SK-N-SH (cell line): ENCODE data around the gene RDX. TPM values are rescaled to one million over a fixed set of nuclear protein-coding genes. Genes with fewer than 3 reads are reported as not detected.

Source experiments
- CTCF ChIA-PET: fragments of 300-600, 350-600 bp; formaldehyde crosslinking; extraction: SDS; loops from one replicate; lab custom pipeline; 2021; lab: Yijun Ruan, JAX
- POLR2A ChIA-PET: fragments of 350-600 bp; sonication (Branson Sonifier 250); formaldehyde crosslinking; extraction: SDS; loops from one replicate; lab custom pipeline; 2020; ENCODE audit warnings: antibody characterized with exemption, inconsistent platforms; lab: Yijun Ruan, JAX
- DNase-seq: peaks from one replicate; pipeline ENCODE4 v3.0.0; 2012
- H2AFZ ChIP-seq: fragments of 200-600 bp; sonication (generic); 2 replicates; pipeline ENCODE4 v1.8.1; 2016; ENCODE audit warnings: antibody characterized with exemption, mild to moderate bottlenecking, low read depth
- H3F3A ChIP-seq: fragments of 200-600 bp; sonication (generic); replicated peaks from 2 replicates; pipeline ENCODE3; 2016; ENCODE audit warnings: antibody characterized with exemption, mild to moderate bottlenecking; ENCODE audit not compliant: insufficient read depth
- H3K27ac ChIP-seq, 2 experiments: fragments of 200-500 bp in 1 of 2; fragments of 200-600 bp in 1 of 2; sonication (Bioruptor generic) in 1 of 2; sonication (generic), shearing (Covaris generic) in 1 of 2; 2 replicates each; pipeline versions ENCODE4 v1.5.1 to v1.6.1; 2014 to 2016; ENCODE audit warnings: low read depth in 2 of 2, inconsistent platforms in 1 of 2, low read length in 1 of 2, mild to moderate bottlenecking in 1 of 2, mixed read lengths in 1 of 2
- H3K27me3 ChIP-seq: fragments of 200-600 bp; sonication (generic), shearing (Covaris generic); 2 replicates; pipeline ENCODE4 v1.6.1; 2016; ENCODE audit warnings: mixed run types; ENCODE audit not compliant: insufficient read depth
- H3K36me3 ChIP-seq, 2 experiments: fragments of 200-500 bp in 1 of 2; fragments of 200-600 bp in 1 of 2; sonication (Bioruptor generic) in 1 of 2; sonication (generic) in 1 of 2; replicated peaks in 1 of 2; 2 replicates each; pipeline versions ENCODE3 to v1.5.1; 2014 to 2016; ENCODE audit warnings: low read length in 1 of 2, mild to moderate bottlenecking in 1 of 2; ENCODE audit not compliant: insufficient read depth in 2 of 2, control insufficient read depth in 1 of 2
- H3K4me1 ChIP-seq, 2 experiments: fragments of 200-500 bp in 1 of 2; fragments of 200-600 bp in 1 of 2; sonication (Bioruptor generic) in 1 of 2; sonication (generic), shearing (Covaris generic) in 1 of 2; 2 replicates each; pipeline versions ENCODE4 v1.5.1 to v1.6.1; 2014 to 2016; ENCODE audit warnings: low read depth in 1 of 2, low read length in 1 of 2, mixed run types in 1 of 2; ENCODE audit not compliant: insufficient read depth in 2 of 2, control insufficient read depth in 1 of 2
- H3K4me2 ChIP-seq: fragments of 200-600 bp; sonication (generic), shearing (Covaris generic); 2 replicates; pipeline ENCODE4 v1.6.1; 2017; ENCODE audit warnings: mixed run types
- H3K4me3 ChIP-seq, 2 experiments: fragments of 200-500 bp in 1 of 2; fragments of 200-600 bp in 1 of 2; sonication (Bioruptor generic) in 1 of 2; sonication (generic), shearing (Covaris generic) in 1 of 2; 2 replicates each; pipeline versions ENCODE4 v1.5.1 to v1.8.1; 2014 to 2016; ENCODE audit warnings: low read depth in 2 of 2, inconsistent platforms in 1 of 2, low read length in 1 of 2, mild to moderate bottlenecking in 1 of 2, mixed read lengths in 1 of 2, moderate library complexity in 1 of 2
- H3K79me2 ChIP-seq: fragments of 200-600 bp; sonication (generic); 2 replicates; pipeline ENCODE4 v1.8.1; 2017; ENCODE audit warnings: mild to moderate bottlenecking; ENCODE audit not compliant: insufficient read depth
- H3K9ac ChIP-seq: fragments of 200-600 bp; sonication (generic); 2 replicates; pipeline ENCODE4 v1.6.1; 2017; ENCODE audit warnings: mixed run types
- H3K9me2 ChIP-seq: fragments of 200-600 bp; sonication (generic); 2 replicates; pipeline ENCODE4 v1.6.1; 2017; ENCODE audit warnings: mixed run types
- H3K9me3 ChIP-seq: fragments of 200-600 bp; sonication (generic); 2 replicates; pipeline ENCODE4 v1.6.1; 2017; ENCODE audit warnings: mixed run types, mild to moderate bottlenecking, moderate library complexity
- H4K20me1 ChIP-seq: fragments of 200-600 bp; sonication (generic); 2 replicates; pipeline ENCODE4 v1.6.1; 2017; ENCODE audit warnings: mild to moderate bottlenecking, mixed run types; ENCODE audit not compliant: insufficient read depth
- CHD2 ChIP-seq: fragments of 150-350 bp; IDR thresholded peaks from 2 replicates; pipeline ENCODE4 v1.6.1; 2018; ENCODE audit warnings: low read length; ENCODE audit not compliant: partially characterized antibody
- EP300 ChIP-seq, 2 experiments: IDR thresholded peaks; 2 replicates each; pipeline versions ENCODE4 v1.4.0 to v1.6.1; 2012; ENCODE audit warnings: borderline replicate concordance in 1 of 2, low read depth in 1 of 2, low read length in 1 of 2
- EZH2phosphoT487 ChIP-seq: fragments of 200-600 bp; sonication (generic); IDR thresholded peaks from 2 replicates; pipeline ENCODE4 v1.6.1; 2017; ENCODE audit warnings: low read depth, mixed run types, mild to moderate bottlenecking, antibody characterized with exemption, moderate library complexity, borderline replicate concordance
- FOSL2 ChIP-seq: IDR thresholded peaks from 2 replicates; pipeline ENCODE4 v1.4.0; 2012; ENCODE audit warnings: low read depth, mild to moderate bottlenecking, moderate library complexity, borderline replicate concordance
- FOXJ3 ChIP-seq: sonication (generic); formaldehyde crosslinking; IDR thresholded peaks from 2 replicates; pipeline ENCODE4 v1.5.1; 2020; ENCODE audit warnings: mild to moderate bottlenecking, missing genetic modification reagents
- GABPA ChIP-seq: IDR thresholded peaks from 2 replicates; pipeline ENCODE4 v1.4.0; 2012; ENCODE audit warnings: low read depth, mild to moderate bottlenecking
- GATA2 ChIP-seq: sonication (generic); formaldehyde crosslinking; IDR thresholded peaks from 2 replicates; pipeline ENCODE4 v1.5.0; 2020; ENCODE audit warnings: mild to moderate bottlenecking, missing genetic modification reagents
- IRF3 ChIP-seq: fragments of 150-350 bp; IDR thresholded peaks from 2 replicates; pipeline ENCODE4 v1.6.1; 2016; ENCODE audit warnings: mild to moderate bottlenecking, low read depth, low read length
- JUND ChIP-seq: IDR thresholded peaks from 2 replicates; pipeline ENCODE4 v1.4.0; 2012
- MXI1 ChIP-seq: IDR thresholded peaks from 2 replicates; pipeline ENCODE4 v1.6.1; 2012; ENCODE audit warnings: mild to moderate bottlenecking, low read depth, low read length, improper control_type of control experiment
- NFIC ChIP-seq: IDR thresholded peaks from 2 replicates; pipeline ENCODE4 v1.4.0; 2012; ENCODE audit warnings: borderline replicate concordance
- RCOR1 ChIP-seq: fragments of 150-350 bp; IDR thresholded peaks from 2 replicates; pipeline ENCODE4 v1.6.1; 2017; ENCODE audit warnings: antibody characterized with exemption, low read length
- REST ChIP-seq: IDR thresholded peaks from 2 replicates; pipeline ENCODE4 v1.6.1; 2012; ENCODE audit warnings: mild to moderate bottlenecking, low read depth, low read length, moderate library complexity
- SIN3A ChIP-seq: IDR thresholded peaks from 2 replicates; pipeline ENCODE4 v1.6.1; 2012; ENCODE audit warnings: low read depth, mild to moderate bottlenecking, low read length, moderate library complexity, borderline replicate concordance
- TAF1 ChIP-seq: IDR thresholded peaks from 2 replicates; pipeline ENCODE4 v1.6.1; 2012; ENCODE audit warnings: low read depth, mild to moderate bottlenecking, low read length, moderate library complexity, borderline replicate concordance
- USF2 ChIP-seq: fragments of 150-350 bp; IDR thresholded peaks from 2 replicates; pipeline ENCODE4 v1.6.1; 2017; ENCODE audit warnings: antibody characterized with exemption, low read length, low read depth, borderline replicate concordance
- YY1 ChIP-seq: IDR thresholded peaks from 2 replicates; pipeline ENCODE4 v1.4.0; 2012; ENCODE audit warnings: low read depth, mild to moderate bottlenecking
- WGBS: methylation state at CpG from one replicate; pipeline ENCODE4 v1.1.6; 2017; ENCODE audit warnings: low lambda C conversion rate; 5-methylcytosine and 5-hydroxymethylcytosine counted together
- polyA plus RNA-seq, 3 experiments: library from polyadenylated mRNA; depleted of rRNA; stranded (reverse); fragments of >200 nt; gene quantifications; 2 replicates each; pipeline ENCODE4 v1.2.3, GENCODE V29; 2012

RDX gene
- polyA plus RNA-seq, 1 of the 3 experiments (the other 2 are of a cell fraction) = 29.4 TPM

GRCh38 chr11:110279881-110280280 is 16.5 kb downstream of the RDX start:
- TF ChIP-seq CHD2 (no peak), GABPA (no peak), RCOR1 (no peak), REST (no peak), SIN3A (no peak), FOSL2 (no peak), TAF1 (no peak), YY1 (no peak)
- TF ChIP-seq, all 33 proteins: peak for 0
- Histone ChIP-seq H3K4me2 (no peak overlapping the region), H3K27me3 (no peaks in the 10 kb centered on the region), H3K4me1 (peaks cover 0 to 4% of the 10 kb centered on the region in 2 experiments; a peak in 1 of 4 replicates), H3K9ac (no peak overlapping the region), H4K20me1 (peaks cover 18% of the 10 kb centered on the region), H3K36me3 (peaks cover 15 to 41% of the 10 kb centered on the region in 2 experiments), H3F3A (peaks cover 7% of the 10 kb centered on the region), H2AFZ (no peak overlapping the region), H3K4me3 (no peak overlapping the region), H3K9me3 (no peaks in the 10 kb centered on the region), H3K9me2 (no peaks in the 10 kb centered on the region), H3K79me2 (peaks cover 97% of the 10 kb centered on the region), H3K27ac (0 out of 4 replicates have a peak overlapping the region, but pooled peaks of 1 of the 2 experiments have one; percentile 12)
- CTCF ChIA-PET = interaction anchor here (0.6 kb wide), 1 partner anchor 798 kb away, joined by 3 read pairs; no protein-coding TSS in a partner anchor
- POLR2A ChIA-PET = no interaction called here
- DNase-seq = no peak

- H3K4me2 ChIP-seq = no peak overlapping the region
- no peak overlapping the region for H2AFZ ChIP-seq
- DNase-seq = no peak
- H3K27ac ChIP-seq = no peak overlapping the region
- H4K20me1 ChIP-seq = 0 out of 2 replicates have a peak, but pooled peaks cover 4% of the 10 kb centered on the region
- no peak overlapping the region for H3K4me3 ChIP-seq
- H3F3A ChIP-seq = peaks cover 3% of the 10 kb centered on the region
- no peaks in the 10 kb centered on the region for H3K9me3 ChIP-seq
- H3K79me2 ChIP-seq = peaks cover 87% of the 10 kb centered on the region
- H3K9ac ChIP-seq = no peak overlapping the region
- no peaks in the 10 kb centered on the region for H3K9me2 ChIP-seq
- 94% methylated on average over 2 of the region's 2 CpGs for WGBS
- H3K27me3 ChIP-seq = no peaks in the 10 kb centered on the region
- POLR2A ChIA-PET = no interaction called here
- peaks cover 18 to 64% of the 10 kb centered on the region in 2 experiments for H3K36me3 ChIP-seq
- CTCF ChIA-PET = interaction anchor here (0.8 to 1.8 kb wide), 3 partner anchors 14 to 157 kb away, joined by 3 to 5 read pairs (median 4); partner anchors contain the start of genes FDX1 and RDX
- peaks cover 0 to 7% of the 10 kb centered on the region in 2 experiments; a peak in 1 of 4 replicates for H3K4me1 ChIP-seq
- no peak for TF ChIP-seq MXI1
- no peak for TF ChIP-seq REST
- no peak for TF ChIP-seq YY1
- TF ChIP-seq JUND = no peak
- TF ChIP-seq GATA2 (CRISPR knock-in tag) = no peak
- TF ChIP-seq EP300 (IDR thresholded peaks at IDR 0.05; ENCODE audit: borderline replicate concordance in 1 of 2, low read depth in 1 of 2, low read length in 1 of 2) = no peak
- TF ChIP-seq EZH2phosphoT487 = no peak
- TF ChIP-seq CHD2 = no peak
- no peak for TF ChIP-seq NFIC
- no peak for TF ChIP-seq FOXJ3 (CRISPR knock-in tag)
- no peak for TF ChIP-seq USF2
- TF ChIP-seq RCOR1 = no peak
- TF ChIP-seq IRF3 = no peak
These were observed 23.5 kb downstream of the RDX start for GRCh38 chr11:110272919-110273318.
